H9 (cell line): Measurements from ENCODE around the gene CDH20. TPM values are rescaled to one million over a fixed set of nuclear protein-coding genes. Genes with fewer than 3 reads are reported as not detected.

Experiments
- DNase-seq: peaks from one replicate; pipeline ENCODE4 v3.0.0-alpha.2; 2017
- H2AFZ ChIP-seq: one replicate; pipeline ENCODE4 v1.6.1; 2013; ENCODE audit warnings: mild to moderate bottlenecking, low read length, control low read depth, moderate library complexity
- H2AK5ac ChIP-seq: 2 replicates; pipeline ENCODE4 v1.6.1; 2013; ENCODE audit warnings: low read length, control low read depth, mixed read lengths; ENCODE audit not compliant: insufficient read length
- H2BK120ac ChIP-seq: one replicate; pipeline ENCODE4 v1.6.1; 2013; ENCODE audit warnings: low read depth, mild to moderate bottlenecking, low read length, control low read depth, inconsistent platforms; ENCODE audit not compliant: poor library complexity, severe bottlenecking
- H2BK12ac ChIP-seq: 2 replicates; pipeline ENCODE4 v1.6.1; 2013; ENCODE audit warnings: low read length, control low read depth, mixed read lengths, low read depth; ENCODE audit not compliant: insufficient read length
- H2BK15ac ChIP-seq: 2 replicates; pipeline ENCODE4 v1.6.1; 2013; ENCODE audit warnings: low read depth, low read length, control low read depth
- H2BK20ac ChIP-seq: one replicate; pipeline ENCODE4 v1.6.1; 2013; ENCODE audit warnings: low read depth, mild to moderate bottlenecking, low read length, control low read depth, inconsistent platforms; ENCODE audit not compliant: poor library complexity, severe bottlenecking
- H2BK5ac ChIP-seq: 2 replicates; pipeline ENCODE4 v1.6.1; 2013; ENCODE audit warnings: low read length, control low read depth, mixed read lengths; ENCODE audit not compliant: insufficient read length
- H3K14ac ChIP-seq: 2 replicates; pipeline ENCODE4 v1.6.1; 2013; ENCODE audit warnings: low read length, control low read depth; ENCODE audit not compliant: insufficient read depth
- H3K18ac ChIP-seq: 2 replicates; pipeline ENCODE4 v1.6.1; 2013; ENCODE audit warnings: low read depth, mild to moderate bottlenecking, mixed read lengths, low read length, control low read depth; ENCODE audit not compliant: insufficient read length
- H3K23ac ChIP-seq: 2 replicates; pipeline ENCODE4 v1.6.1; 2013; ENCODE audit warnings: low read length, control low read depth, mixed read lengths, low read depth; ENCODE audit not compliant: insufficient read length
- H3K23me2 ChIP-seq: 2 replicates; pipeline ENCODE4 v1.6.1; 2013; ENCODE audit warnings: low read depth, mild to moderate bottlenecking, mixed read lengths, low read length, control low read depth; ENCODE audit not compliant: insufficient read length, poor library complexity, severe bottlenecking
- H3K27ac ChIP-seq: 2 replicates; pipeline ENCODE4 v1.5.1; 2013; ENCODE audit warnings: low read length, control low read depth, mixed read lengths, low read depth; ENCODE audit not compliant: insufficient read length
- H3K27me3 ChIP-seq: 2 replicates; pipeline ENCODE4 v1.6.1; 2013; ENCODE audit warnings: low read length, control low read depth, inconsistent platforms; ENCODE audit not compliant: insufficient read depth
- H3K4ac ChIP-seq: 2 replicates; pipeline ENCODE4 v1.6.1; 2013; ENCODE audit warnings: low read depth, mild to moderate bottlenecking, control low read depth, inconsistent platforms, low read length, moderate library complexity
- H3K4me1 ChIP-seq: 2 replicates; pipeline ENCODE4 v1.6.1; 2013; ENCODE audit warnings: low read length, control low read depth, inconsistent platforms; ENCODE audit not compliant: insufficient read depth
- H3K4me2 ChIP-seq: 2 replicates; pipeline ENCODE4 v1.6.1; 2013; ENCODE audit warnings: low read length, control low read depth, mixed read lengths; ENCODE audit not compliant: insufficient read length, insufficient read depth
- H3K56ac ChIP-seq: 2 replicates; pipeline ENCODE4 v1.6.1; 2013; ENCODE audit warnings: low read depth, mild to moderate bottlenecking, mixed read lengths, low read length, control low read depth; ENCODE audit not compliant: insufficient read length
- H3K79me1 ChIP-seq: 2 replicates; pipeline ENCODE4 v1.6.1; 2013; ENCODE audit warnings: low read depth, mild to moderate bottlenecking, moderate library complexity, low read length, control low read depth, inconsistent platforms; ENCODE audit not compliant: insufficient read depth, poor library complexity, severe bottlenecking
- H3K79me2 ChIP-seq: 2 replicates; pipeline ENCODE4 v1.6.1; 2013; ENCODE audit warnings: low read length, control low read depth, inconsistent platforms; ENCODE audit not compliant: insufficient read depth
- H3K9ac ChIP-seq: 2 replicates; pipeline ENCODE4 v1.6.1; 2013; ENCODE audit warnings: low read length, control low read depth, mixed read lengths; ENCODE audit not compliant: insufficient read length; ENCODE audit errors: extremely low read depth
- H3K9me3 ChIP-seq: one replicate; pipeline ENCODE4 v1.6.1; 2013; ENCODE audit warnings: low read depth, low read length, inconsistent platforms; ENCODE audit not compliant: control insufficient read depth
- H3T11ph ChIP-seq: one replicate; pipeline ENCODE4 v1.6.1; 2013; ENCODE audit warnings: mild to moderate bottlenecking, low read length, control low read depth, inconsistent platforms
- H4K20me1 ChIP-seq: one replicate; pipeline ENCODE4 v1.6.1; 2013; ENCODE audit not compliant: control insufficient read depth, insufficient read length, insufficient read depth
- H4K5ac ChIP-seq: 2 replicates; pipeline ENCODE4 v1.6.1; 2013; ENCODE audit warnings: low read depth, mild to moderate bottlenecking, mixed read lengths, low read length, control low read depth; ENCODE audit not compliant: insufficient read length
- H4K8ac ChIP-seq: replicated peaks from 2 replicates; pipeline ENCODE4 v1.6.1; 2013; ENCODE audit warnings: low read length, control low read depth, mixed read lengths, low read depth; ENCODE audit not compliant: insufficient read length
- H4K91ac ChIP-seq: 2 replicates; pipeline ENCODE4 v1.6.1; 2013; ENCODE audit warnings: low read depth, mild to moderate bottlenecking, moderate library complexity, mixed read lengths, low read length, control low read depth; ENCODE audit not compliant: insufficient read length
- H3K27ac Mint-ChIP-seq, 3 experiments: 2 replicates in 2 of 3; 3 replicates in 1 of 3; pipeline ENCODE4 v1.8.0; 2020 to 2021; ENCODE audit warnings: mixed read lengths in 3 of 3, mild to moderate bottlenecking in 1 of 3, moderate library complexity in 1 of 3
- H3K27me3 Mint-ChIP-seq: 2 replicates; pipeline ENCODE4 v1.8.0; 2021; ENCODE audit warnings: low read depth, mild to moderate bottlenecking, moderate library complexity, mixed read lengths
- H3K36me3 Mint-ChIP-seq, 3 experiments: 2 replicates in 2 of 3; 3 replicates in 1 of 3; pipeline ENCODE4 v1.8.0; 2020 to 2021; ENCODE audit warnings: low read depth in 3 of 3, mixed read lengths in 3 of 3; ENCODE audit not compliant: insufficient read depth in 1 of 3
- H3K4me1 Mint-ChIP-seq, 2 experiments: 2 replicates each; pipeline ENCODE4 v1.8.0; 2020; ENCODE audit warnings: mixed read lengths in 2 of 2
- H3K4me3 Mint-ChIP-seq, 2 experiments: 2 replicates in 1 of 2; 3 replicates in 1 of 2; pipeline ENCODE4 v1.8.0; 2020 to 2021; ENCODE audit warnings: mild to moderate bottlenecking in 2 of 2, mixed read lengths in 2 of 2, moderate library complexity in 1 of 2
- H3K9me3 Mint-ChIP-seq, 2 experiments: 2 replicates in 1 of 2; 3 replicates in 1 of 2; pipeline ENCODE4 v1.8.0; 2020; ENCODE audit warnings: mild to moderate bottlenecking in 2 of 2, mixed read lengths in 2 of 2, moderate library complexity in 1 of 2
- CTCF ChIP-seq: fragments of 200-600 bp; sonication (generic); conservative IDR thresholded peaks from 3 replicates; pipeline ENCODE4 v1.8.0; 2021; ENCODE audit warnings: antibody characterized with exemption, mild to moderate bottlenecking
- WGBS: extraction: QIAGEN DNeasy Blood & Tissue Kit; methylation state at CpG from one replicate; pipeline ENCODE4 v1.1.7; 2013; ENCODE audit warnings: missing lambda C conversion rate, low lambda C conversion rate, mixed read lengths; ENCODE audit not compliant: insufficient read length; ENCODE audit errors: extremely low coverage; 5-methylcytosine and 5-hydroxymethylcytosine counted together
- total RNA-seq: library from RNA; stranded (reverse); gene quantifications from 2 replicates; pipeline ENCODE4 v1.2.1, GENCODE V29; 2021

Gene CDH20
- total RNA-seq, 1 experiment from 2014 or later: not detected

DNA sequence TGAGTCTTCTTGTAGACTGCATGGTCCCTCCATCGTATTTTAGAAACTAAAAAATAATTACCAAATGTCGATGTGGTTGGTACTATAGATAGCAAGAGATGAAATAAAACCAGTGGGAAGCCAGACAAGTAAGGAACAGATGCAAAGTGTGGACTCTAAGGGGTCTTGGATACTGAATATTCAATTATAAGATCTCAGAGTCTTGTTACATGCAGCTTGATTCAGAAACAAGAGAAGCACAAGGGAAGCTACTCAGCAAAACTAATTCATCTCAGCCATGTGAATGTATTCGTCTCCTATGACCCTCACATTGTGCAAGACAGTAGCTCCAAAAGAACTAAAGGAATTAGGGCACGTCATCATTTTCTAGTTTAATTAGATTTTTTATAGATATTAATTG, 80.9 kb downstream of the CDH20 start:
- Histone ChIP-seq H3K56ac (no peak overlapping the region), H3K9ac (no peak overlapping the region), H2BK120ac (no peak overlapping the region), H4K5ac (no peak overlapping the region), H3K14ac (no peak overlapping the region), H4K91ac (no peak overlapping the region), H3K4me2 (no peak overlapping the region), H2BK15ac (no peak overlapping the region), H2BK5ac (no peak overlapping the region), H3K23ac (no peak overlapping the region), H3K9me3 (no peaks in the 10 kb centered on the region), H2AK5ac (no peak overlapping the region), H3K18ac (no peak overlapping the region), H4K8ac (no peak overlapping the region), H3K79me1 (no peaks in the 10 kb centered on the region), H3K4me1 (no peaks in the 10 kb centered on the region), H3T11ph (no peak overlapping the region), H3K27me3 (no peaks in the 10 kb centered on the region), H4K20me1 (no peaks in the 10 kb centered on the region), H3K23me2 (no peaks in the 10 kb centered on the region), H2AFZ (no peak overlapping the region), H2BK12ac (no peak overlapping the region), H2BK20ac (no peak overlapping the region), H3K79me2 (no peaks in the 10 kb centered on the region), H3K27ac (no peak overlapping the region), H3K4ac (no peak overlapping the region)
- no CpG with 5 or more reads among the region's 4 CpGs for WGBS
- Mint-ChIP-seq H3K4me3 (no peak overlapping the region), H3K36me3 (no peaks in the 10 kb centered on the region), H3K27me3 (no peaks in the 10 kb centered on the region), H3K27ac (no peak overlapping the region), H3K4me1 (no peaks in the 10 kb centered on the region), H3K9me3 (no peaks in the 10 kb centered on the region)
- no peak for TF ChIP-seq CTCF
- no peak for DNase-seq
